Measurements from ENCODE around the gene MSH4.
"Not testable (repeated sequence)": the region's sequence is repeated elsewhere in the genome, so short reads cannot be mapped to it uniquely, and the experiment has no call there.

The MSH4 gene

DNA sequence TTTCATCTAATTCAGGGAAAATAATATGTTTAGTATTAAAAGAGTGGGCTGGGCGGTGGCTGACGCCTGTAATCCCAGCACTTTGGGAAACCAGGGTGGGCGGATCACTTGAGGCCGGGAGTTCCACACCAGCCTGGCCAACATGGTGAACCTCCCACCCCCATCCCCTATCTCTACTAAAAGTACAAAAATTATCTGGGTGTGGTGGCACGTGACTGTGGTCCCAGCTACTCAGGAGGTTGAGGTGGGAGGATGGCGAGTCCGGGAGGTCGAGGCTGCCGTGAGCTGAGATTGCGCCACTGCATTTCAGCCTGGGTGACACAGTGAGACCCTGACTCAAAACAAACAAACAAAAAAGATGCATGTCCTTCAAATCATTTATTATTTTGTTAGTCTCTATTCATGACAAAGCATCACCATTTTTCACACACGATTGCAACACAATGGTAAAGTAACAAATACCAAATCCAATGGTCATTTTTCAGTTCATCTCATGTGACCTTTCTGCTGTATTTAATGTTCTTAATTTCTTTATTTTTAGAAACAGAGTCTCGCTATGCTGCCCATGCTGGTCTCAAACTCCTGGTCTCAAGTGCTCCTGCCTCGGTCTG, 1.0 kb downstream of the MSH4 start:
- DNase-seq: no peak

- DNase-seq: not testable (repeated sequence)
Measured at GRCh38 chr1:75801480-75801879, 4.8 kb downstream of the MSH4 start.

DNA sequence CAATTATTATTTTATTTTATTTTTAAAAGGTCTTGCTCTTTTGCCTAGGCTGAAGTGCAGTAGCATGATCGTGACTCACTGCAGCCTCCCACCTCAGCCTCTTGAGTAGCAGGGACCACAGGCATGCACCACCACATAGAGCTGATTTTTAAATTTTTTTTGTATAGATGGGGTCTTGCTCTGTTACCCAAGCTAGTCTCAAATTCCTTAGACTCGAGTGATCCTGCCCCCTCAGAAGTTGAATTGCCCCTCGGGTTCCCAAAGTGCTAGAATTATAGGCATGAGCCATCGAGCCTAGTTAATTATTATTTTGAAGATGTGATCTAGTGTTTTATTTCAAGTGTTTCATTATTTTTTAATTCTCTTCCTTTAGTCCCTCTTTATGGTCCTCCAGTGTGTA, 12.2 kb downstream of the MSH4 start:
- DNase-seq: no peak

DNA sequence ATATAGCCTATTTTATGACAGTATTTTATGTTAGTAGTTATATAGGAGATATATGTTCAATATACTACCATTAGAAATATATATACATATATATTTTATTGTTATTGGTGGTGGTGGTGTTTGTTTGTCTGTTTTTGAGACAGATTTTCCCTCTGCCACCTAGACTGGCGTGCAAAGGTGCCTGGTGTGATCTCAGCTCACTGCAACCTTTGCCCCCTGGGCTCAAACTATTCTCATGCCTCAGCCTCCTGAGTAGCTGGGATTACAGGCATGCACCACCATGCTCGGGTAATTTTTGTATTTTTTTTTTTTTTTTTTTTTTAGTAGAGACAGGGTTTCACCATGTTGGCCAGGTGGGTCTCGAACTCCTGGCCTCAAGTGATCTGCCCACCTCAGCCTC, 13.4 kb downstream of the MSH4 start:
- DNase-seq: not testable (repeated sequence)

- DNase-seq: no peak
Measured at GRCh38 chr1:75811211-75811981, 14.7 kb downstream of the MSH4 start.

GRCh38 chr1:75812065-75812464, 15.4 kb downstream of the MSH4 start:
- no peak for DNase-seq

GRCh38 chr1:75823596-75823995, 26.9 kb downstream of the MSH4 start:
- DNase-seq: not testable (repeated sequence)

DNA sequence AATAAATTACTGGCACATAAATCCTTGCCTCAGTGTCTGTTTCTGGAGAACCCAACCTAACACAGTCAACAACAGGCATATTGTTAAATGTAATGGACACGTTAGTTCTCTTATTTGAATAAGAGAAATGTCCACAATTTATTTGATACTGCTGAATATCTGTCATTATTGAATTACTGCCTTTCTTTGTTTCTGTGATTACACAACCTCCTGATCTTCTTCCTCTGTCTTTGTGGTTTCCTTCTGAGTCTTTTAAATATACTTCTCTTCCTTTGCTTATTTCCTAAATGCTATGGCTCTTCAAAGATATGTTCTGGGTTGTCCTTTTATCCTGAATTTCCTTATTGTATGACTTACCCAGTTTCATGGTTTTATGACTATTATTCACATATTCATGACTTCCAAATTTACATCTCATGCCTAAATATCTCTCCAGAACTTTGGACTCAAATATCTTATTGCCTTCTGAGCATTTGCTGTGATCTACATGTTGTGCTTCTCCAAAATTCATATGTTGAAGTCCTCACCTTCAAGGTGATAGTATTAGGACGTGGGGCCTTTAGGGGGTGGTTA, 39.9 kb downstream of the MSH4 start:
- DNase-seq: no peak

GRCh38 chr1:75838079-75838478, 41.4 kb downstream of the MSH4 start:
- no peak for DNase-seq

GRCh38 chr1:75841421-75841820, 44.7 kb downstream of the MSH4 start:
- DNase-seq: no peak

DNA sequence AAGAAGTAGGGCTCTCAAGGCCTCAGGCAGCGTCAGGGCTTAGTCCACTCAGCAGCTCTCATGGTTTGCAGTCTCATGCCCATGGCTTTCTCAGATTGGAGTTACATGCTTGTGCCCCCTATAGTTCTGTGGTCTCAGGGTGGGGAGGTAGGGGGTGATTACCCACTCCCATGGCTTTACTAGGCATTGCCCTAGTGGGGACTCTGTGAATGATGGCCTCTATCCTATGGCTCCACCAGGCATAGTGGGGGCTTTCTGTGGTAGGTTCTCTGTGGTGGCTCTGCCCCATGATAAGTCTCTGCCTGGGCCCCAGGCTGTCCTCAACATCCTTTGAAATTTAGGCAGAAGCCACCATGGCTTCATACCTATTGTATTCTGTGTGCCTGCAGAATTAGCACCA, 48.9 kb downstream of the MSH4 start:
- DNase-seq: no peak

- no peak for DNase-seq
Measured at GRCh38 chr1:75855010-75855409, 58.3 kb downstream of the MSH4 start.

- no peak for DNase-seq
Measured at GRCh38 chr1:75855734-75856133, 59.1 kb downstream of the MSH4 start.

- no peak for DNase-seq
Measured at GRCh38 chr1:75861831-75862230, 65.1 kb downstream of the MSH4 start.

DNA sequence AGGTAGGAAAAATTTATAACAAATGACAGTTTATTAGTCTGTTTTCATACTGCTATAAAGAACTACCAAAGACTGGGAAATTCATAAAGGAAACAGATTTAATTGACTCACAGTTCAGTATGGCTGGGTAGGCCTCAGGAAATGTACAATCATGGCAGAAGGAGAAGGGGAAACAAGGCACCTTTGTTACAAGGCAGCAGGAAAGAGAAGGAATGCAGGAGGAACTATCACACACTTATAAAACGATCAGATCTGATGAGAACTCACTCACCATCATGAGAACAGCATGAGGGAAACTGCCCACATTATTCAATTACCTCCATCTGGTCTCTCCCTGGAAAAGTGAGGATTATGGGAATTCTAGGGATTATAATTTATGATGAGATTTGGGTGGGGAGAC, 74.3 kb downstream of the MSH4 start:
- DNase-seq: no peak

DNA sequence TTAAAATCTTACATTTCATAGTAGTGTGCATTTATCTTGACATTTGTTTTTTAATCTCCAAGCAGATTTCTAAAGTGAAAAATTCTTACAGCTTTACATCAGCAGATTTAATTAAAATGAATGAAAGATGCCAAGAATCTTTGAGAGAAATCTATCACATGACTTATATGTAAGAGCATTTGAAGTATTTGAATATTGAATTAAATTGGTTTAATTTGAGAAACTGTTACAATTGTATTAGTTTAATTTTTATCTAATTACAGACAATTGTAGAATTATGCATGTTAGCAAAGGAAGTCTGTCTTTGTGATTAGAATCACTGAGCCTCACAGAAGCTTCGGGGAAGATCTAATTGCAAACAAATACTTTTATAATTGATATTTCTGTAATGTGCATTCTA, 83.3 kb downstream of the MSH4 start:
- no peak for DNase-seq

DNA sequence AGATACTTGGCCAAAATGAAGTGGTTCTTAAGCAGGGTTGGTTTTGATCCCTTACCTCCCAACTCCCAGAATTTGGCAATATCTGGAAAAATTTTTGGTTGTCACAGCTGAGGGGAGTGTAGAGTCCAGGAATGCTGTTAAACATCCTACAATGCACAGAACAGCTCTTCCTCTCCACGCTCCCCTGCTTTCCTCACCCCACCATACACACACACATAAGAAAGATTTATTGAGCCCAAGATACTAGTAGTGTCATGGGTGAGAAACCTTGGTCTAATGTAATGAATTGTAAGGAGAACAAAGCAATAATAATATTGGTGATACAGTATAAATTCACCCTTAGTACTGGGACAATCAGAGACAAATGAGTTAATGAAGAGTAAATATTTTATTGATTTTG, 87.8 kb downstream of the MSH4 start:
- DNase-seq: no peak

GRCh38 chr1:75901371-75901770, 104.7 kb downstream of the MSH4 start:
- DNase-seq: peak; percentile 14

- DNase-seq: no peak
Measured at GRCh38 chr1:75908717-75909152, 112.1 kb downstream of the MSH4 start.

- no peak for DNase-seq
Measured at GRCh38 chr1:75916834-75917233, 120.2 kb downstream of the MSH4 start.

DNA sequence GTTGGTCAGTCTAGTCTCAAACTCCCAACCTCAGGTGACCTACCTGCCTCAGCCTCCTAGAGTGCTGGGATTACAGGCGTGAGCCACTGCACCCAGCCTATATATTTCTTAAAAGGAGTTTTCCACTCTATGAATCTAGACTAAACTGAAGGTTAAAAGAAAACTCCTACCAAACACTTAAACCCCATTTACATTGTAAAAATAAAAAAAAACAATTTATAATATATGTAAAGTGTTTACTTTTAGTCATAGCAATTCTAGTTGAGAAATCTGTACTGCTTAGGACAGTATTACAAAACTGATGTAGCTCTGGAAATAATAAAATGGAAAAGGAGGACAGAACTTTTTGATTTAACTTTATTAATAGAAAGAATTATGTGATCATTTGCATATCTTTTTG, 126.0 kb downstream of the MSH4 start:
- no peak for DNase-seq

GRCh38 chr1:75932304-75932703, 135.6 kb downstream of the MSH4 start, which contains the start of gene ASB17:
TSS of gene ASB17 (minus strand) at chr1:75932404. CDS start at chr1:75932291, 113 bp downstream.
- no peak for DNase-seq

DNA sequence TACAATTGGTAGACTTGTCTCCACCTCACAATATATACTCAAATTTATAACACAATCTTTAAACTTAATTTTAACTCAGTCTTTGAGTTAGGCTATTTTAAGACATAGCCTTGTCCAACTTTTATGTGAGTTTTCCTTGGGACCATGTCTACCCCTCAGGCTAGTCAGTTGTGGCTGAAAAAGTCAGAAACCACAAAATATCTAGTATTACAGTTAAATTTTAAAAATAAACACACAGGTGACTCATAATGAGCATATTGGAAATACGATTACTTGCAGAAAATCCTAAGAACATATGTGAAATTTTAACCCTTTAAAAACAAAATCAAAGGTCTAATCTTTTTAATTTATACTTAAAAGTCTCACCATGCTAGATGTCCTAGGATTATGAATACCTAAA, 140.4 kb downstream of the MSH4 start:
- DNase-seq: no peak

- DNase-seq: not testable (repeated sequence)
Measured at GRCh38 chr1:75943037-75943436, 146.4 kb downstream of the MSH4 start.

Data from NCI-H1105 (cell line).